A204.1 (cell line): ENCODE data around the gene EPHA6.
A peak's percentile ranks its signal among the peaks of the same experiment; 100 is the strongest.

Experiments
- FAIRE-seq: peaks from 2 replicates; lab custom pipeline; 2012; peaks lifted over from hg19 to GRCh38; lab: Jason Lieb, UNC

EPHA6 gene

GRCh38 chr3:97655971-97656370, 841.6 kb downstream of the EPHA6 start:
- no peak for FAIRE-seq

GRCh38 chr3:97656638-97657037, 842.2 kb downstream of the EPHA6 start:
- no peak for FAIRE-seq

- peak; percentile 83 for FAIRE-seq
Observed at GRCh38 chr3:97658668-97659285, 844.4 kb downstream of the EPHA6 start.

GRCh38 chr3:97662264-97662663, 847.9 kb downstream of the EPHA6 start:
- no peak for FAIRE-seq

GRCh38 chr3:97662762-97663161, 848.4 kb downstream of the EPHA6 start:
- FAIRE-seq, result no peak

- no peak for FAIRE-seq
Observed at GRCh38 chr3:97665896-97666295, 851.5 kb downstream of the EPHA6 start.

GRCh38 chr3:97670952-97671351, 856.6 kb downstream of the EPHA6 start:
- FAIRE-seq, result no peak

- FAIRE-seq, result no peak
Observed at GRCh38 chr3:97673357-97673997, 859.1 kb downstream of the EPHA6 start.

- no peak for FAIRE-seq
Observed at GRCh38 chr3:97674461-97674860, 860.1 kb downstream of the EPHA6 start.

GRCh38 chr3:97680210-97680609, 865.8 kb downstream of the EPHA6 start:
- FAIRE-seq, result no peak

- FAIRE-seq, result no peak
Observed at GRCh38 chr3:97680696-97681095, 866.3 kb downstream of the EPHA6 start.

GRCh38 chr3:97684490-97684889, 870.1 kb downstream of the EPHA6 start:
- no peak for FAIRE-seq

- no peak for FAIRE-seq
Observed at GRCh38 chr3:97686258-97686657, 871.9 kb downstream of the EPHA6 start.

- no peak for FAIRE-seq
Observed at GRCh38 chr3:97687734-97688133, 873.3 kb downstream of the EPHA6 start.

GRCh38 chr3:97689111-97689510, 874.7 kb downstream of the EPHA6 start:
- FAIRE-seq, result no peak

GRCh38 chr3:97689962-97690361, 875.6 kb downstream of the EPHA6 start:
- FAIRE-seq, result no peak

- FAIRE-seq, result no peak
Observed at GRCh38 chr3:97691354-97691753, 877.0 kb downstream of the EPHA6 start.

- no peak for FAIRE-seq
Observed at GRCh38 chr3:97692389-97692788, 878.0 kb downstream of the EPHA6 start.

- FAIRE-seq, result no peak
Observed at GRCh38 chr3:97692831-97693230, 878.4 kb downstream of the EPHA6 start.

GRCh38 chr3:97694876-97695275, 880.5 kb downstream of the EPHA6 start:
- no peak for FAIRE-seq

GRCh38 chr3:97698691-97699090, 884.3 kb downstream of the EPHA6 start:
- no peak for FAIRE-seq

- no peak for FAIRE-seq
Observed at GRCh38 chr3:97699889-97700288, 885.5 kb downstream of the EPHA6 start.

- no peak for FAIRE-seq
Observed at GRCh38 chr3:97705764-97706163, 891.4 kb downstream of the EPHA6 start.

- no peak for FAIRE-seq
Observed at GRCh38 chr3:97706226-97706625, 891.8 kb downstream of the EPHA6 start.
